Effector memory CD8-positive, alpha-beta T cell (primary cell): ENCODE measurements around the gene OR7C1.
A peak's percentile ranks its signal among the peaks of the same experiment; 100 is the strongest.
"Not testable (repeated sequence)": the region's sequence is repeated elsewhere in the genome, so short reads cannot be mapped to it uniquely, and the experiment has no call there.

ENCODE experiments used
- ATAC-seq: fragments of 150-1000 bp; cut with Tn5 transposase; replicated peaks from 2 replicates; pipeline ENCODE4 v1.10.0; 2021; ENCODE audit warnings: mild to moderate bottlenecking, moderate library complexity
- DNase-seq, 3 experiments: peaks; one replicate each; pipeline ENCODE4 v3.0.0; 2021
- H3K27ac Mint-ChIP-seq, 2 donors: one replicate each; pipeline ENCODE4 v1.8.0; 2022; ENCODE audit warnings: mild to moderate bottlenecking in 2 of 2, mixed read lengths in 2 of 2, moderate library complexity in 2 of 2
- H3K27me3 Mint-ChIP-seq, 2 donors: one replicate each; pipeline ENCODE4 v1.8.0; 2022; ENCODE audit warnings: mixed read lengths in 2 of 2
- H3K36me3 Mint-ChIP-seq: one replicate; pipeline ENCODE4 v1.8.0; 2022; ENCODE audit warnings: mild to moderate bottlenecking, moderate library complexity, mixed read lengths; ENCODE audit not compliant: insufficient read depth
- H3K4me1 Mint-ChIP-seq, 2 donors: one replicate each; pipeline ENCODE4 v1.8.0; 2022; ENCODE audit warnings: low read depth in 2 of 2, mixed read lengths in 2 of 2
- H3K4me3 Mint-ChIP-seq, 2 donors: one replicate each; pipeline ENCODE4 v1.8.0; 2022; ENCODE audit warnings: mild to moderate bottlenecking in 2 of 2, mixed read lengths in 2 of 2, moderate library complexity in 2 of 2
- H3K9me3 Mint-ChIP-seq, 2 donors: one replicate each; pipeline ENCODE4 v1.8.0; 2022; ENCODE audit warnings: mixed read lengths in 2 of 2

The OR7C1 gene

GRCh38 chr19:14768001-14768400 lies 67.0 kb downstream of the OR7C1 start:
- Mint-ChIP-seq H3K27ac (no peak overlapping the region), H3K36me3 (peaks cover 12% of the 10 kb centered on the region), H3K27me3 (peaks cover 34 to 64% of the 10 kb centered on the region in 2 donors), H3K9me3 (peaks cover 0 to 1% of the 10 kb centered on the region in 2 donors), H3K4me1 (no peaks in the 10 kb centered on the region), H3K4me3 (no peak overlapping the region)
- ATAC-seq, result no peak
- DNase-seq, result no peak

- Mint-ChIP-seq H3K27ac (no peak overlapping the region), H3K36me3 (peaks cover 12% of the 10 kb centered on the region), H3K9me3 (peaks cover 0 to 1% of the 10 kb centered on the region in 2 donors), H3K4me1 (no peaks in the 10 kb centered on the region), H3K27me3 (peaks cover 34 to 62% of the 10 kb centered on the region in 2 donors), H3K4me3 (no peak overlapping the region)
- ATAC-seq, result no peak
- DNase-seq, result no peak
These were observed 67.5 kb downstream of the OR7C1 start for GRCh38 chr19:14767466-14767971.

DNA sequence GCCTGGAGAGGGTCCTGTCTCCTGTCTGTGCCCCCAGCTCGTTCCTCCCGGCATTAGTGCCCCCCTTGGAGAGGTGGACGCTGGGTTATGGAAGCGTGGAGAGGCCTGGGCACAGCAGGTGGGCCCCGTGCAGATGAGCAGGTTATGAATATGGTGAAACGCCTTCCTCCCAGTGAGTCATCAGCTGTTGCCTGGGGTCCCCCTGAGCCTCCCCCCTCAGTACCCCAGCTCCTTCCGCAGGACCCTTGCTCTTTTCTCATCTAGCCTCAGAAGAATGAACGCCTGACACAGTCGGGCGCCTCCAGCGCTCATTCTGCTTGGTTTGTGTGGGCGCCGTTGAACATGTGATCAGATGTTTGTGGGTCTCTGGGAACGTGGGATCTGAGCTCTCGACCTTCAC lies 69.1 kb downstream of the OR7C1 start:
- peak; percentile 43 for ATAC-seq
- H3K36me3 Mint-ChIP-seq, H3K4me1 Mint-ChIP-seq, H3K4me3 Mint-ChIP-seq, H3K27ac Mint-ChIP-seq, DNase-seq, H3K9me3 Mint-ChIP-seq: not testable (repeated sequence)
- H3K27me3 Mint-ChIP-seq, result peaks cover 42 to 70% of the 10 kb centered on the region in 2 donors

DNA sequence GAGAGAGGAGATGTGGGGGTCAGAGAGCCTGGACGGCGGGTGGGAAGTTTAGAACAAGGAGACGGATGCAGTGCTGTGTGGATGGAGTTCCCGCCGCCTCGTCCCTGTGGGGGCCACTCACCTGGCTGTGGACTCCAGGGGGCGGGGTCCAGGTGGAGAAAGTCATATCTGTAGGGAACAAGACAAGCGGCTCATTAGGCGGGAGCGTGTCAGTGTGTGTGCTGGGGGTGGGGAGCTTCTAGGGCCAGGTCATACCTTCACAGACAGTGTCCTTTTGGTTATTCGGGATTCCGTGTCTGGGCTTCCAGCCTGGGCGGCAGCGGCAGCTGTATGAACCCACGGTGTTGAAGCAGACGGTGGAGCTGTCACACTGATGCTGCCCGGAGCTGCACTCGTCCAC lies 69.6 kb downstream of the OR7C1 start:
- not testable (repeated sequence) for H3K36me3 Mint-ChIP-seq, DNase-seq, H3K4me1 Mint-ChIP-seq, H3K9me3 Mint-ChIP-seq
- H3K4me3 Mint-ChIP-seq, result peak overlapping the region in 1 of 2 donors; percentile 38
- peaks cover 47 to 73% of the 10 kb centered on the region in 2 donors for H3K27me3 Mint-ChIP-seq
- peak overlapping the region in 1 of 2 donors; percentile 90 for H3K27ac Mint-ChIP-seq
- peak; percentile 54 for ATAC-seq

DNA sequence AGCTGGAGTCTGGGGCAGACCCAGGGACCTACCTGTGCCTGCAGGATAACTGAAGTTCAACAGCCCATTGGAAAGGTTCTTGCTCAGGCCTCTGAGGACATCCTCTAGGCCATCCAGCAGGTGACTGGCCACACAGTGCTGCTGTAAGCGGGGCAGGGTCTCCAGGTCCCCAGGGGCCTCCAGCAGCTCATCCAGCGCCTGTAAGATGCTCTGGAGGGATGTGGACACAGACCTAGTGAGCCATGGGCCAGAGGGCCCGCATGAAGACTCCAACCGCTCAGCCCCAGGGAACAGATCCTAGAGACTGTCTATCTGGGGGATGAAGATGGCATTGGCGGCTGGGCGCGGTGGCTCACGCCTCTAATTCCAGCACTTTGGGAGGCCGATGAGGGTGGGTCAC lies 70.6 kb downstream of the OR7C1 start:
- Mint-ChIP-seq H3K4me1 (peaks cover 0 to 5% of the 10 kb centered on the region in 2 donors), H3K9me3 (peaks cover 0 to 5% of the 10 kb centered on the region in 2 donors), H3K27ac (no peak overlapping the region), H3K36me3 (peaks cover 8% of the 10 kb centered on the region), H3K4me3 (no peak overlapping the region), H3K27me3 (peaks cover 42 to 67% of the 10 kb centered on the region in 2 donors)
- ATAC-seq, result no peak
- DNase-seq, result no peak

- no peak for DNase-seq
- ATAC-seq, result no peak
- peaks cover 34 to 62% of the 10 kb centered on the region in 2 donors for H3K27me3 Mint-ChIP-seq
- H3K4me3 Mint-ChIP-seq, result no peak overlapping the region
- peaks cover 0 to 5% of the 10 kb centered on the region in 2 donors for H3K4me1 Mint-ChIP-seq
- peaks cover 0 to 5% of the 10 kb centered on the region in 2 donors for H3K9me3 Mint-ChIP-seq
- H3K36me3 Mint-ChIP-seq, result peaks cover 8% of the 10 kb centered on the region
- no peak overlapping the region for H3K27ac Mint-ChIP-seq
These were observed 71.4 kb downstream of the OR7C1 start for GRCh38 chr19:14763497-14764145.

- ATAC-seq, result no peak
These were observed 72.9 kb downstream of the OR7C1 start for GRCh38 chr19:14762111-14762510.

DNA sequence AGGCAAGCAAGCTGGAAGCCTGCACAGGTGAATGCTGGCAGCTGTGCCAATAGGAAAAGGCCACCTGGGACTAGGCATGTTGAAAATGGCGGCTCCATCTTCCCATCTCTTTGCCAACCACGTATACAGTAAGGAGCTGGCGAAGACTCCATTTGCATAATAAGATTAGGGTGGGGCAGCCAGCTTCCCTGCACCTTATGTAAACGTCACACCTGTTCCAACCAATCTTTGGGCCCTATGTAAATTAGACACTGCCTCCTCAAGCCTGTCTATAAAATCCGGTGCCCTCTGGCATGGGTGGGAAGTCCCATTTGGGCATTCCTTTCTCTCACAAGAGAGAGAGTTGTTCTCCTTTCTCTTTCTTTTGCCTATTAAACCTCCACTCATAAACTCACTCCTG lies 73.4 kb downstream of the OR7C1 start:
- ATAC-seq (no peak), DNase-seq (no peak)
- H3K27ac Mint-ChIP-seq, result no peak overlapping the region
- H3K27me3 Mint-ChIP-seq, result peaks cover 33 to 56% of the 10 kb centered on the region in 2 donors
- peaks cover 8% of the 10 kb centered on the region for H3K36me3 Mint-ChIP-seq
- peaks cover 0 to 5% of the 10 kb centered on the region in 2 donors for H3K9me3 Mint-ChIP-seq
- H3K4me3 Mint-ChIP-seq, result no peak overlapping the region
- H3K4me1 Mint-ChIP-seq, result peaks cover 0 to 5% of the 10 kb centered on the region in 2 donors

More at GRCh38 chr19:14762111-14762510, 72.9 kb downstream of the OR7C1 start:
- H3K4me1 Mint-ChIP-seq, result peaks cover 0 to 5% of the 10 kb centered on the region in 2 donors
- peaks cover 0 to 5% of the 10 kb centered on the region in 2 donors for H3K9me3 Mint-ChIP-seq
- peaks cover 33 to 57% of the 10 kb centered on the region in 2 donors for H3K27me3 Mint-ChIP-seq
- peaks cover 8% of the 10 kb centered on the region for H3K36me3 Mint-ChIP-seq
- DNase-seq, result no peak
- H3K27ac Mint-ChIP-seq, result no peak overlapping the region
- no peak overlapping the region for H3K4me3 Mint-ChIP-seq

- peaks cover 5% of the 10 kb centered on the region for H3K36me3 Mint-ChIP-seq
- no peak overlapping the region for H3K4me3 Mint-ChIP-seq
- H3K9me3 Mint-ChIP-seq, result peaks cover 0 to 3% of the 10 kb centered on the region in 2 donors
- no peak overlapping the region for H3K27ac Mint-ChIP-seq
- H3K27me3 Mint-ChIP-seq, result peaks cover 32 to 36% of the 10 kb centered on the region in 2 donors
- DNase-seq (no peak), ATAC-seq (no peak)
- peaks cover 0 to 5% of the 10 kb centered on the region in 2 donors for H3K4me1 Mint-ChIP-seq
These were observed 76.2 kb downstream of the OR7C1 start for GRCh38 chr19:14758816-14759215.

DNA sequence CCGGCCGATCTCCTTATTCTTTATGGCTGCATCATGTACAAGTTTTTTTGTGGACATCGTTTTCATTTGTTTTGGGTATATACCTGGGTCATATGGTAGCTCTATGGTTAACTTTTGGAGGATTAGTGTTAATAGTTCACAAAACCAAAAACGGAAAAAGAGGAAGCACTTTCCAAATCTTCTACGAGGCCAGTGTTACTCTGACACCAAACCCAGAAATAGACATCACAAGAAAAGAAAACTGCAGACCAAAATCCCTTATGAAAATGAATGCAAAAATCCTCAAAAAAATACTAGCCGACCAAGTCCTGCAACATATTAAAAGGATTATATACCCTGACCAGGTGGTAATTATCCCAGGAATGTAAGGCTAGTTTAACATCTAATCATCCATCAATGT lies 86.4 kb downstream of the OR7C1 start:
- Mint-ChIP-seq H3K36me3 (no peaks in the 10 kb centered on the region), H3K27me3 (no peaks in the 10 kb centered on the region), H3K9me3 (no peaks in the 10 kb centered on the region), H3K4me1 (no peaks in the 10 kb centered on the region), H3K27ac (no peak overlapping the region), H3K4me3 (no peak overlapping the region)
- ATAC-seq (no peak), DNase-seq (no peak)
